Astrocyte (in vitro differentiated cells and primary cell): ENCODE results near the gene CASP12.

Source experiments
- CTCF ChIP-seq: IDR thresholded peaks from 2 replicates; pipeline ENCODE4 v1.5.1; 2011; ENCODE audit warnings: low read depth, mild to moderate bottlenecking, inconsistent platforms, low read length, moderate library complexity; ENCODE audit not compliant: insufficient read depth
- EZH2 ChIP-seq: IDR thresholded peaks from 2 replicates; pipeline ENCODE4 v1.6.1; 2012; ENCODE audit warnings: mild to moderate bottlenecking, low read length, inconsistent platforms; ENCODE audit not compliant: insufficient read depth

DNA sequence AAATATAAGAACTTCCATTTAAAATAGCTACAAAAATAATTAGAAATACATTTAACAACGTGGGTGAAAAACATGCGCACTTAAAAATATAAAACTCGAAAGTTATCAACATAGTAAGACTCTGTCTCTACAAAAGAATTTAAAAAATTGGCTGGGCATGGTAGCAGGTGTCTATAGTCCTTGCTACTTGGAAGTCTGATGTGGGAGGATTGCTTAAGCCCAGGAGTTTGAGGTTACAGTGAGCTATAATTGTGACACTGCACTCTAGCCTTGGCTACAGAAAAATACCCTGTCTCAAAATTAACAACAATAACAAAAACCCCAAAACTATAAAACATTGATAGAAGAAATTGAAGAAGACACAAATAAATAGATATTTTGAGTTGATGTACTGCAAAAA is 13.8 kb upstream of the CASP12 start:
- no peak for TF ChIP-seq CTCF
- no peak for TF ChIP-seq EZH2
